HepG2 (cell line): ENCODE data around the gene GRAMD2A. TPM values are rescaled to one million over a fixed set of nuclear protein-coding genes. Genes with fewer than 3 reads are reported as not detected.

Experiments
- ATAC-seq: fragments of 200-7000 bp; cut with Tn5 transposase; 3 replicates; pipeline ENCODE4 v1.9.1; 2020; ENCODE audit warnings: mild to moderate bottlenecking, moderate library complexity
- BruUV-seq: library from RNA; stranded (reverse); fragments of 400-500 nt; replicated peaks from 2 replicates; lab custom pipeline; 2021; lab: Mats Ljungman, UMichigan
- CTCF ChIA-PET: fragments of 300-600 bp; formaldehyde crosslinking; extraction: SDS; loops from one replicate; lab custom pipeline; 2021; ENCODE audit warnings: low total read pairs, inconsistent platforms, low intra/inter-chr PET ratio; lab: Yijun Ruan, JAX
- POLR2A ChIA-PET: fragments of 350-600 bp; sonication (Branson Sonifier 250); formaldehyde crosslinking; loops from one replicate; lab custom pipeline; 2020; ENCODE audit warnings: antibody characterized with exemption, inconsistent platforms; lab: Yijun Ruan, JAX
- DNase-seq: peaks from one replicate; pipeline ENCODE4 v3.0.0-alpha.2; 2015; ENCODE audit warnings: low spot score
- FAIRE-seq: peaks from 3 replicates; lab custom pipeline; 2011; peaks lifted over from hg19 to GRCh38; lab: Jason Lieb, UNC
- H2AFZ ChIP-seq: one replicate; pipeline ENCODE4 v1.6.1; 2011; ENCODE audit warnings: low read length, inconsistent platforms
- H3K27ac ChIP-seq: fragments of 300-600 bp; 3 replicates; pipeline ENCODE4 v1.8.0; 2011; ENCODE audit warnings: mixed run types, mild to moderate bottlenecking, mixed read lengths, low read length, inconsistent platforms; ENCODE audit not compliant: insufficient read depth; ENCODE audit errors: extremely low read length
- H3K27me3 ChIP-seq, 2 experiments: fragments of 200-600 bp in 1 of 2; 2 replicates in 1 of 2; 3 replicates in 1 of 2; pipeline versions ENCODE4 v1.6.0 to v1.8.0; 2011; ENCODE audit warnings: low read length in 2 of 2, mild to moderate bottlenecking in 2 of 2, moderate library complexity in 2 of 2, inconsistent platforms in 1 of 2; ENCODE audit not compliant: insufficient read depth in 2 of 2, control insufficient read depth in 1 of 2
- H3K36me3 ChIP-seq, 2 experiments: fragments of 200-600 bp in 1 of 2; replicated peaks in 1 of 2; 2 replicates in 1 of 2; 3 replicates in 1 of 2; pipeline versions ENCODE4 v1.5.1 to v1.8.0; 2011; ENCODE audit warnings: low read length in 2 of 2, inconsistent platforms in 1 of 2; ENCODE audit not compliant: insufficient read depth in 2 of 2, control insufficient read depth in 1 of 2
- H3K4me1 ChIP-seq: 2 replicates; pipeline ENCODE4 v1.5.1; 2012; ENCODE audit warnings: low read length, inconsistent platforms; ENCODE audit not compliant: insufficient read depth
- H3K4me2 ChIP-seq: 2 replicates; pipeline ENCODE4 v1.6.0; 2011; ENCODE audit warnings: low read depth, low read length, inconsistent platforms
- H3K4me3 ChIP-seq, 3 experiments: fragments of 200-600 bp in 1 of 3; sonication (generic), shearing (Covaris generic) in 1 of 3; replicated peaks in 1 of 3; 2 replicates each; pipeline ENCODE4 v1.5.1; 2011 to 2016; ENCODE audit warnings: low read length in 3 of 3, inconsistent platforms in 2 of 3, low read depth in 2 of 3, mild to moderate bottlenecking in 2 of 3, control low read depth in 1 of 3, mixed read lengths in 1 of 3; ENCODE audit not compliant: insufficient read depth in 1 of 3
- H3K79me2 ChIP-seq: one replicate; pipeline ENCODE4 v1.6.1; 2011; ENCODE audit warnings: low read length, inconsistent platforms; ENCODE audit not compliant: insufficient read depth
- H3K9ac ChIP-seq: 2 replicates; pipeline ENCODE4 v1.6.0; 2011; ENCODE audit warnings: mild to moderate bottlenecking, low read depth, low read length, inconsistent platforms; ENCODE audit not compliant: insufficient read depth
- H3K9me3 ChIP-seq: 2 replicates; pipeline ENCODE4 v1.5.1; 2012; ENCODE audit warnings: mild to moderate bottlenecking, low read length
- H4K20me1 ChIP-seq: 2 replicates; pipeline ENCODE4 v1.6.0; 2011; ENCODE audit warnings: inconsistent platforms, mild to moderate bottlenecking, low read length, moderate library complexity; ENCODE audit not compliant: insufficient read depth
- MNT ChIP-seq: fragments of 450-650 bp; IDR thresholded peaks from 2 replicates; pipeline ENCODE4 v1.6.1; 2016
- SETDB1 ChIP-seq: sonication (generic); formaldehyde crosslinking; IDR thresholded peaks from 2 replicates; pipeline ENCODE4 v1.5.1; 2020; ENCODE audit warnings: missing genetic modification reagents, mild to moderate bottlenecking, borderline replicate concordance
- TGIF2 ChIP-seq: IDR thresholded peaks from 2 replicates; pipeline ENCODE4 v1.6.1; 2016; ENCODE audit warnings: control low read depth, missing compliant biosample characterization
- ZNF230 ChIP-seq: sonication (generic); formaldehyde crosslinking; IDR thresholded peaks from 2 replicates; pipeline ENCODE4 v1.4.0; 2020; ENCODE audit warnings: mild to moderate bottlenecking, missing genetic modification reagents
- ZNF740 ChIP-seq: sonication (generic); formaldehyde crosslinking; IDR thresholded peaks from 2 replicates; pipeline ENCODE4 v1.4.0; 2020; ENCODE audit warnings: missing genetic modification reagents
- ZNF891 ChIP-seq: sonication (generic); formaldehyde crosslinking; IDR thresholded peaks from 2 replicates; pipeline ENCODE4 v1.5.0; 2020; ENCODE audit warnings: mild to moderate bottlenecking, missing genetic modification reagents
- WGBS: methylation state at CpG from one replicate; pipeline ENCODE4 v1.1.6; 2017; ENCODE audit warnings: low lambda C conversion rate; 5-methylcytosine and 5-hydroxymethylcytosine counted together
- in situ Hi-C: cut with HindIII; loops from 2 replicates; pipeline ENCODE4 v1.10.0; 2017; ENCODE audit warnings: low pct_unique_long_range_greater_than_20kb; ENCODE audit not compliant: extremely low pct_ligation_motif_present
- intact Hi-C: fragments of 100-400 bp; cut with micrococcal nuclease; formaldehyde crosslinking; loops from one replicate; pipeline ENCODE4 v1.10.0; 2022; ENCODE audit not compliant: unreplicated experiment
- polyA plus RNA-seq, 8 experiments: library from polyadenylated mRNA; depleted of rRNA in 3 of 8; stranded (reverse) in 7 of 8; unstranded in 1 of 8; fragments of >200 nt; fragmentation: Illumina TruSeq in 4 of 8; extraction: Trizol in 4 of 8; gene quantifications; 2 replicates each; pipeline versions ENCODE4 v1.2.1 to v1.2.3, GENCODE V29; 2011 to 2016; ENCODE audit warnings: low read depth in 4 of 8, missing spikeins in 1 of 8, mixed read lengths in 1 of 8; ENCODE audit not compliant: insufficient read depth in 1 of 8
- total RNA-seq, 5 experiments: library from RNA; depleted of rRNA; stranded (reverse); fragments of >200 nt; fragmentation: Illumina TruSeq; extraction: Trizol; gene quantifications; 2 replicates each; pipeline ENCODE4 v1.2.3, GENCODE V29; 2016; ENCODE audit warnings: low read depth in 1 of 5

GRAMD2A gene
- total and polyA plus RNA-seq, 2 of the 13 experiments (the other 11 are each of a cell fraction or from before 2014, with no cell fraction given), result 0.04 TPM; not detected in 1

- H3K4me1 ChIP-seq, result peaks cover 14% of the 10 kb centered on the region; the same call in 1 of the 2 replicates
- ChIA-PET CTCF (no interaction called here), POLR2A (no interaction called here)
- BruUV-seq, result no TSS peak
- H3K9me3 ChIP-seq, result no peaks in the 10 kb centered on the region
- TF ChIP-seq ZNF230 (CRISPR knock-in tag) (no peak), ZNF891 (CRISPR knock-in tag) (no peak), SETDB1 (CRISPR knock-in tag) (no peak), MNT (no peak), ZNF740 (CRISPR knock-in tag) (no peak), TGIF2 (no peak)
- H3K27me3 ChIP-seq, result no peaks in the 10 kb centered on the region
- in situ Hi-C loops (no loop called here), intact Hi-C loops (no loop called here)
- WGBS, result 100% methylated on average over 1 of the region's 5 CpGs
- H2AFZ ChIP-seq, result no peak overlapping the region
- no peak overlapping the region for H3K4me3 ChIP-seq
- H3K79me2 ChIP-seq, result no peaks in the 10 kb centered on the region
- peaks cover 64 to 96% of the 10 kb centered on the region in 2 experiments for H3K36me3 ChIP-seq
- no peak overlapping the region for H3K4me2 ChIP-seq
- H4K20me1 ChIP-seq, result peaks cover 86% of the 10 kb centered on the region
- no peak for ATAC-seq
- no peak for DNase-seq
- H3K9ac ChIP-seq, result no peak overlapping the region
- FAIRE-seq, result no peak
- H3K27ac ChIP-seq, result no peak overlapping the region
These were observed 9.1 kb upstream of the GRAMD2A start for GRCh38 chr15:72206677-72207000.
